ENCODE results near the gene FILIP1. TPM values are rescaled to one million over a fixed set of nuclear protein-coding genes. Genes with fewer than 3 reads are reported as not detected.

The FILIP1 gene
- polyA plus RNA-seq, 3 donors: 2.5 to 3.6 (median 2.9) TPM

DNA sequence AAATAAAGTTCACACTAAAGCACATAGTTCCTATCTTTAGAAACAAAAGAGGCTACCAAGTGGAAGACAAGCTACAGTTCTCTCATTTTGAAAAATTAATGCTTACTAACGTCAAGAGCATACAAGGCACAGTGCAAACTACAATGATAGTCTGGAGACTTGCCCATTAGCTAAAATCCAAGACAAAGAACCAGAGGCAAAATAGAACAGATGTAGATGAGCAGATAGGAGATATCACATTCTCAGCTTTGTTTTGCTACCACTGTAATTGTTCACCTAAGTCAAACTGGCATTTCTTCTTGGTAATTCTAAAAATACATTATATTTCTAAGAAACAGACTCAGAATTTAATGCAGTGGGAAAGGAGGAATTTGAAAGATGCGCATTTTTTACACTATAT lies 214.2 kb downstream of the FILIP1 start:
- DNase-seq (ENCODE audit: low read depth in 3 of 3, low spot score in 2 of 3): no peak

DNA sequence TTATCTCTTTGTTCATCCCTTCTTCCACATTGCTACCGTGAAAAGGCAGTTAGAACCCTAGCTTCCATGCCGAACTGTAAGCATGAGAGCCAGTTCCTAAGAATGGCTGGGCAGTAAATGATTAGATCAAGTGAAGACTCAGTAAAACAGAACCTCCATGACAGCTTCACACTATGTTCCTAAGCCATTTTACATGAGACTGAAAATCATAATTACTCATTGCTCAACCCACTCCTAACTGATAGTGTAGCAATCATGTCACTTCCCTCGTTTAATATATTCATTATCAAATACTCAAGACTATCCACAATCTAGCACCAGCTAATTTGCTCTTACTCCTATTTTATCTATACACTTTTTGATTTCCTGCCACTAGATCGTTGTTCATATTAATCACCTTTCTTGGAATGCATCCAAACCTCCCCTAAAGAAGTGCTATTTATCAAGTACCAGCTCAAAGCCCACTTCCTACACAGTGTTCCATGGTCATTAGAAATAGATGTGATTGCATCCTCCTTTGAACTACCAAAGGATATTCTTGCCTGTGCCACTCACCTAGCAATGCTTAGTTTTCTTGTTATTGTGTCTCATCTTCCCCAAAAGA lies 215.0 kb downstream of the FILIP1 start:
- DNase-seq (ENCODE audit: low read depth in 3 of 3, low spot score in 2 of 3): no peak

DNA sequence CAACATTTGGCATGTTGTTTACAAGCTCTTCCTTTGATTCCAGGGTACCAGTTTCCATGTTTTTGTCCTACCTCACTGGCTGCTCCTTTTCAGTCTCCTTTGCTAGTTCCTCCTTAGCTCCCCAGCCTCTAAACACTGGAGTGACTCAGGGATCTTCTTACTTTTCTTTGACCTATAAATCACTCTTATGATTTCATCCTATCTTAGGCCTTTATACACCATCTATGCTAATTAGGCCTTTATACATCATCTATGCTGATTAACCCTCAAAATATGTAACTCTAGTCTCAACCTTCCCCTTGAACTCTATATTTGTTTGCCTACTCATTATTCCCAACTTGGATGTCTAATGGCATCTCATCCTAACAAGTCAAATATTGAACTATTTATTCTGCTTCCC lies 218.5 kb downstream of the FILIP1 start:
- no peak for DNase-seq (ENCODE audit: low read depth in 3 of 3, low spot score in 2 of 3)

DNA sequence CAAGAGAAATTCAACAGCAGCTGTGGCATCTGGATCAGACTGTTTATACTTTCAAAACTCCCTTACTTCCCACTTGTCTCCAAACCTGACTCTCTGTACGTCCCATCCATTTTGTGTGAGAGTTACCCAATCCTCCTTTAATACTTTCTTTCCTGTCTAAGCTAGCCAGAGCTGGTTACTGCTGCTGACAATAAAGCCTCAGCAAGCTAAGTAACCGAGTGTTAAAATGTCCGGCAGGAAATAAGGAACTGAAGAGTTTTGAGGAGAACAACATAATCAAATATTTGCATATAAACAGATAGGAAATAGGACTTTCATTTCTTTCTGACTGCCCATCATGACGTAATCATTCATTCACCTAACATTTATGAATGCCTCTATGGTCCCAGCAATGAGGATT lies 220.6 kb downstream of the FILIP1 start:
- DNase-seq (ENCODE audit: low read depth in 3 of 3, low spot score in 2 of 3): no peak

DNA sequence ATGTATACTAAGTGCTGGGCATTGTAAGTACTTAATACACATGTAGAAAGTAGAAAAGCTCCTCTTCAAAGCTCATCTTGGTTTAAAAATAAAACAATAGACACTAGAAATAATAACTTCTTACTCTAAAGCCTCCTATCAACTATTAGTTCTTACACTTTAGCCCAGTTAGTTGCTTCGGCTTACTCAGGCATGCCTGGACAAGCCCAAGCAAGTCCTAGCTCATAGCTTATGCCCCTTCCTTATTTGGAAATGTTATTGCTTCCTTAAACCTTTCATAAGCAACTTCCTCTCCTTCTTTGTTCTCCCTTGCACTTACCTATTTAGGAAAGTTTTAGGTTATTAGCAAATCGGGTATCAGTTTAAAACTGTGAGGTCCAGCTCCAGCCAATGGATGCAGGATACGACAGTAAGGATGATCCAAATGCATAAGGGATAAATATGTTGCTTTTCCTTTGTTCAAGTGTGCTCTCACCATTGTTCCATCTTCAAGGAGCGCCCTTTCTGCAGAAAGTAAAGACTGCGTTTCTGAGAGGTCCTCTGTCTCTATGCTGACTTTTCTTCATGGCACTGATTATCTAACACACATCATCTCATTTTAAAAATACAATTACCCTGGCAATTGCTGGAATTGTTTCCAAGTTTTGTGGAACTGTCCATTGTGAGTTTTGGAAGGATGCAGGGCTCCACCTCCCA lies 221.3 kb downstream of the FILIP1 start:
- no peak for DNase-seq (ENCODE audit: low read depth in 3 of 3, low spot score in 2 of 3)

DNA sequence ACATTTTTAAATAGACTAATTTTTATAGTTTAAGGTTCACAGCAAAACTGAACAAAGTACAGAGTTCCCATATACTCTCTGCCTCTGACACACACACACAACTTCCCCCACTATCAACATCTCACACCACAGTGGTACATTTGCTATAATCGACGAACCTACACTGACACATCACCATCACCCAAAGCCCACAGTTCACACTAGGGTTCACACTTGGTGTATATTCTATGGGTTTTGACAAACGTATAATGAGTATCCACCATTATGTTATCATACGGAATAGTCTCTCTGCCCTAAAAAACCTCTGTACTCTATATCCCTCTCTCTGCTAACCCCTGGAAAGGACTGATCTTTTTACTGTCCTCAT lies 224.6 kb downstream of the FILIP1 start:
- no peak for DNase-seq (ENCODE audit: low read depth in 3 of 3, low spot score in 2 of 3)

DNA sequence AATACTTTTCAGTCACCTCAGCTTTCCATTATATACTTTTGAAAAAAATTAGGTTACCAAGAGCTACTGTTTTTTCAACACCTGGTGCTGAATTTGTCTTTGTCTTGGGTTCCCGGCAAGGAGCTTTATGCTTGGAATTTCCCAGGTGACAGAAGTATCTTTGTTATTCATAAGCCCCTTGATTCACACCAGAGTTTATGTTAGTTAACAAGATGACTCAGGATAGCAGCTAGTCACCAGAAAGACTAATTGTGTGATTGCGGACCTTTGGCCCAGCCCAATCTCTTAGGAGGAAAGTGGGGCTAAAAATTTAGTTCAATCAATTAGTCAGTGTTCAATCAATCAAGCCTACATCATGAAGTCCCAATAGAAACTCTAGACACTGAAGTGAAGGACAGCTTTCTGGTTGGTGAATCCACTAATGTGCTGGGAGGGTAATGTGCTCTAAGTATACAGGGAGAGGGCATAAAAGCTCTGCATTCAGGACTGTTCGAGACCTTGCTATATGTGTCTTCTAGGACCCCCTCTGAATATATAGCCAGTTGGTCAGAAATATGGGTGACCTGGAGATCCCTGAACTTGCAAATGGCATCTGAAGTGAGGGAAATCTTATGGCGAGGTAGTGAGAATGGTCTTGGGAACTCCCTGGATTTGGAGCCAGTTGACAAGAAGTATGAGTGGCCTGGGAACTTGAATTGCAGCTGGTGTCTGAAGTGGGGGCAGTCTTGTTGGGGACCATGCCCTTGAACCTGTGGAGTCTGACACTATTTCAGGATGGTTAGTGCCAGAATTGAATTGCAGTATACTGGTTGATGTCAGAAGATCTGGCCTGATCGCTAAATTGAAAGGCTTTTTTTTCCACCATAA lies 225.2 kb downstream of the FILIP1 start:
- DNase-seq (ENCODE audit: low read depth in 3 of 3, low spot score in 2 of 3): no peak

DNA sequence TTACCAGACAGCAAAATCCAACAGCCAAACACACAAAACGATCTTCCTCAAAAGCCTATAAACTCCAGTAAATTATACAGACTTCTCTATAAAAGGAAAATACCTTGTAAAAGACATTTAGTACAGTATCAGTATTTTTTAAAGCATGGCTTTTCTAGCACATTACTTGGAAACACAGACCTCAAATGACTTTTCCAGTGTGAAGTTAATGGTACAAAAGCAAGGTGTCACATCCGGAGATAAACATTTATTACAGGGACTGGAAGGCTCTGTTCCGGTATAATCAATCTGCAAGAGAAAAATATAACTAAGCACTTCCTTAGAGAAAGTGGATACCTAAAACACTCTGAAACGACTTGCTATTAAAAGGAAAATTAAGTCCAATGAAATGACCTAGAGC lies 226.1 kb downstream of the FILIP1 start:
- no peak for DNase-seq (ENCODE audit: low read depth in 3 of 3, low spot score in 2 of 3)

DNA sequence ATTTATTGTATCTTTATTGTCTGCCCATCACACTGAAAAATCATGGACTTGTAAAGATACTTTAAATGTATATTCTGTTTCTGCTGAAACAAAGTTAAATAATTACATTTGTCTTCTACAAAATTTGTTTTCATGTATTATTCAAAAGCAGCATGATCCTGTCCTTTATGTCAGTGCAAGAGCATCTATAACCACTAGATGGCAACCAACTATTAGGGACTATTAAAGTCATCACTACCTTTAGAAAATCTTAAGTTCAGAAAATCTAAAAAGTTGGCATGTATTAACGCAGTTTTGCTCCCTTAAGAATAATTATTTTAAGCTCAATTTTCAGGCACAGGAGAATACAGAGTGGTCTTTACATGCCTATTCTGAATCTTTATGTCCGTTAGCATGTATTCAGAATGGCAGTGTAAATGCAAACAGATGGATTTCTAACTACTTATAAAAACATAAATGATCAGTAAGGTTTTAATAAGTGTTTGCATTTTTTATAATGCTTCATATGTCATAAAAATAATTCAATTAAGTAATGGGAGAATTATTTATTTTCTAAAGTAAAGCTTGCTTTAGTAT lies 226.8 kb downstream of the FILIP1 start:
- DNase-seq (ENCODE audit: low read depth in 3 of 3, low spot score in 2 of 3): no peak

DNA sequence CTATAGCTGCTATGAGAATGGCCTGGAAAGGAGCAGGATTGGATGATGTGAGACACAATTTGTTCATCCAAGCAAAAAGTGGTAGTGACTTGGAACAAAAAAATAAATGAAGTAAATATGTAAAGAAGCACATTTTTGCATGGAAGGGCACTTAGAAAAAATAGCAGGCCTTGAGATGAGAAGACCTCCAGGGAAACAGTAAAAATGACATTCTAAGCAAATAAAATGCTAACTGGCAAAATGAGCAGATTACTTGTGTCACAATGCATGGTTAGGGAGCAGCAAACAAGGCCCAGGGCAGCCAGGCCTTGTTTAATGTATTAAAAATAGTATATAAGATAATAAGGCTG lies 230.2 kb downstream of the FILIP1 start:
- no peak for DNase-seq (ENCODE audit: low read depth in 3 of 3, low spot score in 2 of 3)

DNA sequence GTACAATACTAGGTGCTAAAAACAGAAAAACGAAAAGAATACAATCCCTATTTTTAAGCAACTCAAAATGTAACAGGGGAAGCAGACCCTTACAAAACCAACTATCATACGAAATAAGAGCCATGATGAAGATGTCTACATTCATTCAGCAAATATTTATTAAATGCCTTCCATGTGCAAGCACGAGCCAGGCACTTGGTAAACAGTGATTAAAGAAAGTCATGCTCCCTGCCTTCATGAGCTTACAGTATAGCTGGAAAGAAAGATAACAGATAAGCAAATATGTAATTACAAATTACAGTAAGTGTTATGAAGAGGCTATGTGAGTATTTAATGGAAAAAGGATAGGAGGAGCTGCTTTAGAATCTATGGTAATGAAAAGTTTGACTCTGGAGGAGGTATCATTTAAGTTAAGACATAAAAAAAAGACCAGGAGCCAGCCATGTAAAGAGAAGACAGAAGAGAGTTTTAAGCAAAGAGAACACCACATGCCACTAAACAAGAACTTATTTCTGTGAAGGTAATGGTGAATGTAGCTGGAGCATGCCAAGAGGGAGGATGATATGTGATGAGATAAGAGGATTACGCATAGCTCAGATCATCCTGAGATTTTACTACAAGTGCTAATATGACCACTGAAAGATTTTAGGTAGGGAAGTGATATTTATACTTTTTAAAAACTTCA lies 230.7 kb downstream of the FILIP1 start:
- DNase-seq (ENCODE audit: low read depth in 3 of 3, low spot score in 2 of 3): no peak

DNA sequence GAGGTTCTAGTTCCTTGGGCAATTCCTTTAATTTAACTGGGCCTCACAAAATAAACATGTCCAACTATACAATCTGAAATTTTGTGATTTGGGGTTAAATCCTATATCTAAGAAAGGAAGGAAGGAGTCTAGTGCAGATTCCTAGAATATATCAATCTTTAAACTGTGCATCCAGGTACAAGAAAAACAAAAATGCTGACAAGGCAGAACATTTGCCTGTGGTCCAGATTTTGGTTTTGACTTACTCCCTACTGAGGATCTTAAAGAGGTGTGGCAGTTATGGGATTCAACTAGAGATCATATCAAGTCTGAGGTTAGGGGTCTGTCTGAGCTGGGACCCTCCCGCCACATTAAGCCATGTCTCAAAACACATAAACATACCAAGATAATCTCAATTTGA lies 232.3 kb downstream of the FILIP1 start:
- no peak for DNase-seq (ENCODE audit: low read depth in 3 of 3, low spot score in 2 of 3)

DNA sequence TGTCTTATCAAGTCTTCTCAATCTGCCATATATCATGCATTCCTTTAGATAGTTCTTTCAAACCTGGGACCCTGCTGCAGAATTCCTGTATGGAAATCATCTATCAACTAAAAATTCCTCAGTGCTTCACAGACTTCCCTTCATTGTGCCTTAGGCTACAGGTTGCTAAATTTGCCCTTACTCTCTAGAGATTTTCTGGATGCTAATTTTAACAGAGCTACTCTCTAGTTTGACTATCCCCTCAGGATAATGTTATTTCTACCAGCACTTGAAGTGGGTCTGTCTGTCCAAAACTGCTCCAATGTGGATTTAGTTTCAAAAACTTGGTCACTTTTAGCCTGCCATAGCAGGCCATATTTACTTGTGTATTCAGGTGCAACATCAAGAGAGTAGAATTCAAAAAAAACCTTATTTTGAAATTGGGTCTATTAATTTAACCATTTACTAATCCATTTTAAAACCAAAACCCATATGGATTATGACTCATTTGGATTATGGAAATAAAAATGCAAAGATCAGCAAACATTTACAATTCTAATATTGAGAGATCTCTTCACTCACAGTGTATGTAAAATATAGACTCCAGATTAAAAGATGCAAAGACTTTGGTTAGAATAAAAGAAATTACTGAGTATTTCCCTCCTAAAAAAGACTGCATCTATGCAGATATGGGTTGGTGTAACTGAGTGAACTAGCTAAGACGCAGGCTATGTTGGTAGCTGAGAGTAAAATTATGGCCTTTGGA lies 236.1 kb downstream of the FILIP1 start:
- no peak for DNase-seq (ENCODE audit: low read depth in 3 of 3, low spot score in 2 of 3)

DNA sequence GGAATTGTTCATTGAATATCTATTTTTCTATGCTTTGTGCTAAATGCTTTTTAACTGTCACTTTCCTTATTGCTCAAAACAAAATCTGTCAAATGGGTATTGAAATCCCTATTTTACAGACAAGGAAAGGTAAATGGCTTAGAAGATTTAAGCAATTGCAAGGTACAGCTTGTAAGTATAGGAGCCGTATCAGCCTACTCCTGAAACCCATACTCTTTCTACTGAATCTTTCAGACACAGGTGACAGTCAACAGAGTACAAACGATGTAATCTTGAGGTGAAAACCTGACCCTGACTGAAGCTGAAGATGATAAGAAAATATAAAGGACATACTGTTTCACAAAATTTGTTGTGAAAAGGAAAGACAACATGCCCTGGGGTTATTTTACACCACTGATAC lies 243.0 kb downstream of the FILIP1 start:
- DNase-seq (ENCODE audit: low read depth in 3 of 3, low spot score in 2 of 3): no peak

DNA sequence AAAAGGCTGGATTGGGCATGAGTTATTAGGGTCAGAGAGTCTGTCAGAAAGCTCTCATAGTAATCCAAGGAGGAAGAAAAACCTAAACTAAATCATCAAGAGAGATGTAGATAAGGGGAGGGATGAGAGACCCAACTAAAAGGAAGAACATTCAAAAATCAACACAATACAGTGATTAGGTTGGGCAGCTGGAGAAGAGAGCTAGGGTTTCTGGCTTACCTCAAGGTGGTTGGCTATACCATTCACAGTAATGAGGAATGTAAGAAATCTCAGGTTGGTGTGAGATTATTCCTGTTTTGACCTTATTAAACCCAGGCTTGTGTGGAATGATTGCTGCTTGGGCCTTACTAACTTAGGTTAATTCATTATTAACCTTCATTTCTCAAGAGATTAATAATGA lies 243.8 kb downstream of the FILIP1 start:
- no peak for DNase-seq (ENCODE audit: low read depth in 3 of 3, low spot score in 2 of 3)

DNA sequence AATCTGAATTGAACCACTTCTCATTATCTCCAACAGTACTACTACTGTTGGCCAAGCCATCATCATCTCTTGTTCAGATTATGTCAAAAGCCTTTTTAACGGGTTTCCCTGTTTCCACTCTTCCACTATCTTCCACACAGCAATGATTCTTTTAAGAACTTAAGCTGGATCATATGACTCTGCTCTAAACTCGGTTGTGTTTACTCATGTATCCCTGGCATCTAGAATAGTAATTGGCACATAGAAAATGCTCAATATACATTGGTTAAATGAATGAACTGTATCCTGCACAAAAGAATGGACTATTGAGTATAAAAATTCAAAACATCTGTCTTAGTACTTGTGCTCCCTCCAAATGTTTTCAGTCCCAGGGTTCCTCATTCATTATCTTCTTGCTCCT lies 247.2 kb downstream of the FILIP1 start:
- no peak for DNase-seq (ENCODE audit: low read depth in 3 of 3, low spot score in 2 of 3)

DNA sequence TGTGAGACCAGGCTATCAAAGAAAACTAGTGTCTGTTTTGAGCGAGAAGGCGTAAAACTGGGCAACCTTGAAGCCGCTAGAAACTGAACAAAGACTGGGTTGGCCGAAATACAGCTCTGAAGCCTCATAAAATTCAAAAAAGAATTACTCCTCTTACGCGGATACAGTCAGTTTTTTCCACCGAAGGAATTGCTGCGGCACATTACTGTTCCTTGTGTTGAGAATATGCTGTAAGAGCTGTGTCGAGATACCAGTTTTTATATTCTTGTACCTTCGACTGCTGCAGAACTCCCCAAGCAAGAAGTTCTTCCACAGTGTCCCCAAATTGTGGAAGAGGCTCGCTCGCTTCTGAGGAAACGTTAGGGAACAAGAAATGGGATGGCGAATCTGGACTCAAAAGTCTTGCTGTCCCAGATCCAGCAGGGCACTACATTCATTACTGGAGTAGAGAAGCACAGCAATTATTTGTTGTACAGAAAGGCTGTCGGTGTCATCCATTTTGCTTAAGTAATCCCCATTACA lies 249.5 kb downstream of the FILIP1 start:
- DNase-seq (ENCODE audit: low read depth in 3 of 3, low spot score in 2 of 3): no peak

DNA sequence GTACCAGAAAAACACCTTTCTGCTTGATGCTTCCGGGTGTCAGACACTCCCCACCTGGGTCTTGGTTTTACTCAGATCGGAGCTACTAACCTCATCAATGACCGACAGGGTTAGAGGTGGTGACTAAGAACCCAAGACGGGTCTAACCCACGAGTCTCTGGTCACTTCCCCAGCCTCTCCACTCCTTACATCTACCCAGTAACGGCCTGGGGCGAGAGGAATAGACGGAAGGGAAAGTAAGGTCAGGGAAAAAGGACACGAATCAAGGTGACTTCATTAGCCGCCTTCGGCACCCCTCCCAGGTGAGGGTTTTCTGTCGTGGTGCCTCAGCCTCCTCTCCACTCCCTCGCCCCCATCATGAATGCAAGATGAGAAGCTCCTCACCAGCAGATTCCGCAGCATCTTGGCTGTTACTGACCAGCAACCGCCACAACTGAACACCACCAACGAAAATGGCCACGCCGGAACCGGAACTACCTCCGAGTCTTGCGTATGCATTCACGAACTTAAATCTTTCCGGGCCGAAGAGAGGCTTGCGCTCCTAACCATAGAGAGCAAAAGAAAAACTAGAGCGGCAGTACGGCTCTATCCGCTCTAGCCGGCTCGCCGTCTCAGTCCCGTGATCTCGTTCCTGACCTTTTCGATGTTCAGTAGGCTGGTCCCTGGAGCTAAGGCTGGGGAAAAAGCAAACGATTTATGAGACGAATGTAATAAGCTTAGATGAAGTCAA lies 250.1 kb downstream of the FILIP1 start, which contains the start of gene COX7A2:
Gene COX7A2, minus strand, starts transcription at position 469 of the 730 bp plus-strand sequence. Its CDS starts 67 bp downstream, at position 402.
- peak; percentile 89 to 94 (median 91) for DNase-seq (ENCODE audit: low read depth in 3 of 3, low spot score in 2 of 3)

Measured in right renal cortex interstitium (tissue), 3 donors.